Measurements from ENCODE around the gene RXRA.

RXRA gene

DNA sequence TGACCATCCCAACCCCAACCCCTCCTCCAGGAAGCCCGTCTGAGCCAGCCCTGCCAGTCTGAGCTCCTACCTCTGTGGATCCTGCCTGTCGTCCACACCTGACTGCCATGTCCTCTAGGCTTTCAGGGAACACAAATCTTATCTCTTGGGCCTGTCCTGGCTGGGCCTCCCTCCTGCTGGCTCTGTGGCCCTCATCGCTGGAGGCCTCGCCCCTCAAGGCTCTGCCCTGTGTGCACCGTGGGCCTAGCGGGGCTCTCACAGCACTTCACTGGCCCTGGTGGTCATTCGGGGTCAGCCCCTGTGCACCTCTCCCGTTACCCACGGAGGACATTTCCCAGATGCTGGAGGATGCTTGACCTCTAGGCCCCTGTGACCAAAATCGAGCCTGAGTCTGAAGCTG, 133.3 kb downstream of the RXRA start:
- no peak overlapping the region for H3K4me3 ChIP-seq (ENCODE audit: low read depth, low read length)
- ChIA-PET POLR2A (interaction anchor here (1.0 to 1.7 kb wide), 4 partner anchors 14 to 190 kb away, joined by 3 to 8 read pairs (median 3); no protein-coding TSS in a partner anchor), CTCF (interaction anchor here (1.5 to 2.8 kb wide), 2 partner anchors 11 to 228 kb away, joined by 3 to 13 read pairs; no protein-coding TSS in a partner anchor)
- no peak for DNase-seq (ENCODE audit: low read depth, low spot score)
- TF ChIP-seq, protein P1, sequence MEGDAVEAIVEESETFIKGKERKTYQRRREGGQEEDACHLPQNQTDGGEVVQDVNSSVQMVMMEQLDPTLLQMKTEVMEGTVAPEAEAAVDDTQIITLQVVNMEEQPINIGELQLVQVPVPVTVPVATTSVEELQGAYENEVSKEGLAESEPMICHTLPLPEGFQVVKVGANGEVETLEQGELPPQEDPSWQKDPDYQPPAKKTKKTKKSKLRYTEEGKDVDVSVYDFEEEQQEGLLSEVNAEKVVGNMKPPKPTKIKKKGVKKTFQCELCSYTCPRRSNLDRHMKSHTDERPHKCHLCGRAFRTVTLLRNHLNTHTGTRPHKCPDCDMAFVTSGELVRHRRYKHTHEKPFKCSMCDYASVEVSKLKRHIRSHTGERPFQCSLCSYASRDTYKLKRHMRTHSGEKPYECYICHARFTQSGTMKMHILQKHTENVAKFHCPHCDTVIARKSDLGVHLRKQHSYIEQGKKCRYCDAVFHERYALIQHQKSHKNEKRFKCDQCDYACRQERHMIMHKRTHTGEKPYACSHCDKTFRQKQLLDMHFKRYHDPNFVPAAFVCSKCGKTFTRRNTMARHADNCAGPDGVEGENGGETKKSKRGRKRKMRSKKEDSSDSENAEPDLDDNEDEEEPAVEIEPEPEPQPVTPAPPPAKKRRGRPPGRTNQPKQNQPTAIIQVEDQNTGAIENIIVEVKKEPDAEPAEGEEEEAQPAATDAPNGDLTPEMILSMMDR (IDR thresholded peaks at IDR 0.05; ENCODE audit: insufficient read depth, low read length, missing control alignments), result no peak

DNA sequence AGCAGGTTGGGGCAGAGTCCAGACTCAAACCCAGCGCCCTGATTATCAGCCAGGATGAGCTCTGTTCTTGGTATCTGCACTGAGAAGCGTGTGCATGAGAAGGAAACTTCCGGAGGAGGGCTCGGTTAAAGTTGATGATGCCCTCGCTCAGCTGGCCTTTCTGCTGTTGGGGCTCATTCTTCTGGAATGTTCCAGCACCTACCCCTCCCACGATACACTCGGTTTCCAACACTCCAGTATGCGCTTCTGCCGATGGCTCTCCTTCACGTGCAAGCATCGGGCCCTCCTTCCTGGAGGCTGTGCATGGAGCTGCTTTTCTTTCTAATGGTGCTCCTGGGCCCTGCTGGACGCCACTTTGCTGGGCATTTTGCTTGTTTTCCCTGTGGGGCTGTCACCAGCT, 134.0 kb downstream of the RXRA start:
- no peak for DNase-seq (ENCODE audit: low read depth, low spot score)
- TF ChIP-seq, protein P1 (IDR thresholded peaks at IDR 0.05; ENCODE audit: insufficient read depth, low read length, missing control alignments), result no peak
- POLR2A ChIA-PET, result interaction anchor here (1.0 to 1.2 kb wide), 3 partner anchors 14 to 189 kb away, joined by 3 read pairs; no protein-coding TSS in a partner anchor
- H3K4me3 ChIP-seq (ENCODE audit: low read depth, low read length), result no peak overlapping the region
- CTCF ChIA-PET, result interaction anchor here (0.9 to 2.8 kb wide), 2 partner anchors 11 to 12 kb away, joined by 3 to 13 read pairs; no protein-coding TSS in a partner anchor

DNA sequence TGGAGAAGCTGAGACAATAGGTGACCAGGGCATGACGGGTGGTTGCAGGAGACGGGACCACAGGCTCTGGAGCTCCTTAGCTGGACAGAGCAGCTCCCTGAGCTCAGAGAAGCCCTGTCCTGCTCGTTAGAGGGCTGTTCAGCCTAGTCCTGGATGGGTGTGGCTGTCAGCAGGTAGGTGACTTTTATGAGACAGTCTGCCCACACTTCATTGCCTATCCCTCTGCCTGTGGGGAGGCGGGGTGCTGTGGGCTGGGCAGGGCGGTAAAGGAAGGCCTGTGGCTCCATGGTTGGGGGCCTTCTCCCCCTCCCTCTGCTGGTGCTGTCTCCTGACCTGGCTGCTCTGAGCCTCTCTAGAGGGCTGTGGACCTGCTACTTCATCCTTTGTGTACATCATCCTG, 134.6 kb downstream of the RXRA start:
- POLR2A ChIA-PET, result no interaction called here
- no peak overlapping the region for H3K4me3 ChIP-seq (ENCODE audit: low read depth, low read length)
- CTCF ChIA-PET, result interaction anchor here (0.9 kb wide), 1 partner anchor 11 kb away, joined by 3 read pairs; no protein-coding TSS in a partner anchor
- DNase-seq (ENCODE audit: low read depth, low spot score), result no peak
- TF ChIP-seq, protein P1 (IDR thresholded peaks at IDR 0.05; ENCODE audit: insufficient read depth, low read length, missing control alignments), result no peak

DNA sequence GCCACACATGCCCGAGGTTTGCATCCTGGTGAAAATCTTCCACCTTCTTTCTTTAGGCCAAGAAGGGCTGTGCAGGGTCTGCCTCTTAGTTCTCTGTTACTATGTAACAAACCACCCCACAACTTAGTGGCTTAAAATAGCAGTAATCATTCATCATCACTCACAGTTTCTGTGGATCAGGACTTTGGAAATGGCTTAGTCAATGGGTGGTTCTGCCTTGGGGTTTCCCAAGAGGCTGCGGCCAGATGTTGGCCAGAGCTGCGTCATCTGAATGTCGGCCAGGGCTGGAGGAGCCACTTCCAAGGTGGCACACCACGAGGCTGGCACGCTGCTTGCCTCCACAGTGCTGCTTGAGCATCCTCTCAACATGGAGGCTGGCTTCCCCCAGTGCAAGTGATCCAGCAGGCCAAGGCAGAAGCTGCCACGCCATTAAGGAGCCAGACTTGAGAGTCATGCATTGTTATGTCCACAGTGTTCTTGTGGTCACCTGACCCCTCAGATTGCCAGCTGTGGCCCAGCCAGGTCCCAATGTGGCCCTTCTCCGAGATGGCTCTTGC, 135.2 kb downstream of the RXRA start:
- no peak for DNase-seq (ENCODE audit: low read depth, low spot score)
- POLR2A ChIA-PET, result no interaction called here
- no peak overlapping the region for H3K4me3 ChIP-seq (ENCODE audit: low read depth, low read length)
- CTCF ChIA-PET, result no interaction called here
- TF ChIP-seq, protein P1 (IDR thresholded peaks at IDR 0.05; ENCODE audit: insufficient read depth, low read length, missing control alignments), result no peak

DNA sequence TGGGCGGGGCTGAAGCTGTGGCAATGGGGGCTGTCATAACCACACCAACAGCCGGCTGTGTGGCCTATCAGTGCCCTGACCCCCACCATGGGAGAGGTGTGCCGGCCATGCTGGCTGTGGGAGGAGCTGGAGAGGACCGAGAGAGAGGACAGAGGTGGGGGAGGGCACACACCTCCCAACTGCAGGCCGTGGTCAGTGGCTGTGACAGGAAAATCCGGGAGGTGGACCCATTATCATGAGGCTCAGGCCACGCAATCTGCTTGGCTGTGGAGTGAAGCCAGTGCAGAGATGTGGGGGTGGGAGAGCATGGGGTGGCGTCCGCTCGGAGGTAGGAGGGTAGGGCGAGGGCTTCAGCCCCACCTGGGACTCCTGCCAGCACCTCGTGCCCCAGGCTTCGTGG, 136.1 kb downstream of the RXRA start:
- ChIA-PET CTCF (no interaction called here), POLR2A (no interaction called here)
- TF ChIP-seq, protein P1 (IDR thresholded peaks at IDR 0.05; ENCODE audit: insufficient read depth, low read length, missing control alignments), result no peak
- no peak for DNase-seq (ENCODE audit: low read depth, low spot score)
- no peak overlapping the region for H3K4me3 ChIP-seq (ENCODE audit: low read depth, low read length)

DNA sequence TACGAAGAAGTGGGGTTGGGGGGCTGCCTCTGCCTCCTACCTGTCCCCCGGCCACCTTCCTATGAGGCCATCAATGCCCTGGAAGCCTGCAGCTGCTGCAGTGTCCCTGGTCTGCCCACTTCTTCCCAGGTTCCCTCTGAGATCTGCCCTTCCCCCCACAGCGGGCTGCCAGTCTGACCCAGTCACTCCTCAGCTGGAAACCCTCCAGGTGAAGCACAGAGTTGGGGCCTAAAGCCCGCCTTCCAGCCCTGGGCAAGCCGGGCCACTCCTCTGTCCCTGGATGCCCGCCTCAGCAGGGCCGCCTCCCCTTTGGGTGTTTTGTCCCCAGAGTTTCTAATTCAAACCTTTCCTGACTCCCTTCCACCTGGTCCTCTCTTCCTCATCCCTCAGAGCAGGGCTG, 137.0 kb downstream of the RXRA start:
- ChIA-PET CTCF (interaction anchor here (0.8 to 1.0 kb wide), 2 partner anchors 20 to 179 kb away, joined by 3 read pairs; no protein-coding TSS in a partner anchor), POLR2A (no interaction called here)
- DNase-seq (ENCODE audit: low read depth, low spot score), result no peak
- no peak overlapping the region for H3K4me3 ChIP-seq (ENCODE audit: low read depth, low read length)
- TF ChIP-seq, protein P1 (IDR thresholded peaks at IDR 0.05; ENCODE audit: insufficient read depth, low read length, missing control alignments), result no peak
